ENCODE results near the gene PLOD1.

DNA sequence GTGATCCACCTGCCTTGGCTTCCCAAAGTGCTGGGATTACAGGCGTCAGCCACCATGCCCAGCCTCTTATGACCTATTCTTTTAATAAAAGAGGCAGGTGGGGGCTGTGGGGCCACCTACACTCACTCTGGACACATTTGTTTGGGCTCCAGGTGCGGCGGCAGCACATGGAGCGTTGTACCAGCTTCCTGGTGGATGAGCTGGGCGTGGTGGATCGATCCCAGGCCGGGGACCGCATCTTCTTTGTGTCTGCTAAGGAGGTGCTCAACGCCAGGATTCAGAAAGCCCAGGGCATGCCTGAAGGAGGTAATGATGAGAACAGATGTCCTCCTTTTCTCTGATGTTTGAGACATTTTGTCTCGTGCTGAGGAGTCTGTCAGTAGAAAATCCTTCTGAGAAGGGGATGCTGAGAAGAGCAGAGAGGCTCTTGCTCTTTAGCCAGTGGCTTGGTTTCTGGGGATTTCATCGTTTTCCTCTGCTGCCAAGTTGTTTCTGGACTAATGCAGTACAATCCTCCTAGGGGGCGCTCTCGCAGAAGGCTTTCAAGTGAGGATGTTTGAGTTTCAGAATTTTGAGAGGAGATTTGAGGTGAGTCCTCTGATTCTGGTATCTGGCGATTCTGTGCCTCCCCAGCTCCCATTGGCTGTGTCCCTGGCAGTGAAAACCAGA lies 66.9 kb downstream of the PLOD1 start:
- TF ChIP-seq, protein P1, sequence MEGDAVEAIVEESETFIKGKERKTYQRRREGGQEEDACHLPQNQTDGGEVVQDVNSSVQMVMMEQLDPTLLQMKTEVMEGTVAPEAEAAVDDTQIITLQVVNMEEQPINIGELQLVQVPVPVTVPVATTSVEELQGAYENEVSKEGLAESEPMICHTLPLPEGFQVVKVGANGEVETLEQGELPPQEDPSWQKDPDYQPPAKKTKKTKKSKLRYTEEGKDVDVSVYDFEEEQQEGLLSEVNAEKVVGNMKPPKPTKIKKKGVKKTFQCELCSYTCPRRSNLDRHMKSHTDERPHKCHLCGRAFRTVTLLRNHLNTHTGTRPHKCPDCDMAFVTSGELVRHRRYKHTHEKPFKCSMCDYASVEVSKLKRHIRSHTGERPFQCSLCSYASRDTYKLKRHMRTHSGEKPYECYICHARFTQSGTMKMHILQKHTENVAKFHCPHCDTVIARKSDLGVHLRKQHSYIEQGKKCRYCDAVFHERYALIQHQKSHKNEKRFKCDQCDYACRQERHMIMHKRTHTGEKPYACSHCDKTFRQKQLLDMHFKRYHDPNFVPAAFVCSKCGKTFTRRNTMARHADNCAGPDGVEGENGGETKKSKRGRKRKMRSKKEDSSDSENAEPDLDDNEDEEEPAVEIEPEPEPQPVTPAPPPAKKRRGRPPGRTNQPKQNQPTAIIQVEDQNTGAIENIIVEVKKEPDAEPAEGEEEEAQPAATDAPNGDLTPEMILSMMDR (IDR thresholded peaks at IDR 0.05 in 2 of 3, conservative IDR thresholded peaks at IDR 0.05 in 1 of 3; ENCODE audit: control insufficient read depth in 2 of 3, extremely low read depth in 1 of 3, insufficient read depth in 1 of 3, low read depth in 3 of 3, low read length in 3 of 3) = peak; percentile 64 to 73 (median 67)
- TF ChIP-seq POLR2A (IDR thresholded peaks at IDR 0.05; ENCODE audit: low read depth, low read length) = no peak
- no peak for TF ChIP-seq RFX5 (IDR thresholded peaks at IDR 0.05; ENCODE audit: low read depth, low read length)
- no peak for TF ChIP-seq YY1 (IDR thresholded peaks at IDR 0.05; ENCODE audit: low read depth, low read length)
- TF ChIP-seq POLR2AphosphoS5 (IDR thresholded peaks at IDR 0.05; ENCODE audit: low read length) = no peak

All from GM12878 (cell line).